Myocyte (in vitro differentiated cells): ENCODE data around the gene HOXA11. TPM values are rescaled to one million over a fixed set of nuclear protein-coding genes. Genes with fewer than 3 reads are reported as not detected.

Experiments
- DNase-seq: peaks from one replicate; pipeline ENCODE4 v3.0.0-alpha.2; 2012; ENCODE audit warnings: low read depth
- total RNA-seq: library from RNA; depleted of rRNA; stranded (reverse); fragments of >200 nt; gene quantifications from 2 replicates; pipeline ENCODE4 v1.2.3, GENCODE V29; 2014

Gene HOXA11
- total RNA-seq, 1 donor from 2014 or later, result 1.7 TPM

GRCh38 chr7:27159266-27160144 lies 25.5 kb downstream of the HOXA11 start:
- DNase-seq, result no peak

GRCh38 chr7:27158436-27159265 lies 26.4 kb downstream of the HOXA11 start:
- DNase-seq, result no peak

GRCh38 chr7:27157702-27158431 lies 27.2 kb downstream of the HOXA11 start:
- no peak for DNase-seq

GRCh38 chr7:27156916-27157701 lies 27.9 kb downstream of the HOXA11 start:
- DNase-seq, result no peak

GRCh38 chr7:27156508-27156898 lies 28.5 kb downstream of the HOXA11 start, which contains the start of gene HOXA7:
Gene HOXA7, minus strand, starts transcription at chr7:27156675. Its CDS starts 130 bp downstream, at chr7:27156545.
- DNase-seq, result peak; percentile 90

- DNase-seq, result peak; percentile 67
Observed at GRCh38 chr7:27155816-27156507, 29.1 kb downstream of the HOXA11 start.

- DNase-seq, result no peak
Observed at GRCh38 chr7:27154901-27155815, 29.9 kb downstream of the HOXA11 start.

- no peak for DNase-seq
Observed at GRCh38 chr7:27154369-27154768, 30.7 kb downstream of the HOXA11 start.

- DNase-seq, result no peak
Observed at GRCh38 chr7:27153526-27153925, 31.5 kb downstream of the HOXA11 start.

GRCh38 chr7:27152816-27153442 lies 32.1 kb downstream of the HOXA11 start:
- DNase-seq, result no peak

GRCh38 chr7:27151931-27152815 lies 32.9 kb downstream of the HOXA11 start, which contains the start of gene HOXA3:
Gene HOXA3, minus strand, starts transcription at chr7:27152583. Its CDS starts 41,943 bp downstream, at chr7:27110640.
- DNase-seq, result no peak

- DNase-seq, result no peak
Observed at GRCh38 chr7:27151341-27151930, 33.6 kb downstream of the HOXA11 start.

- peak; percentile 86 for DNase-seq
Observed at GRCh38 chr7:27150568-27151340, 34.3 kb downstream of the HOXA11 start.

GRCh38 chr7:27149842-27150567 lies 35.0 kb downstream of the HOXA11 start:
- DNase-seq, result no peak
